Measurements from ENCODE around the gene USPL1.
"Not testable (repeated sequence)": the region's sequence is repeated elsewhere in the genome, so short reads cannot be mapped to it uniquely, and the experiment has no call there.

Gene USPL1

DNA sequence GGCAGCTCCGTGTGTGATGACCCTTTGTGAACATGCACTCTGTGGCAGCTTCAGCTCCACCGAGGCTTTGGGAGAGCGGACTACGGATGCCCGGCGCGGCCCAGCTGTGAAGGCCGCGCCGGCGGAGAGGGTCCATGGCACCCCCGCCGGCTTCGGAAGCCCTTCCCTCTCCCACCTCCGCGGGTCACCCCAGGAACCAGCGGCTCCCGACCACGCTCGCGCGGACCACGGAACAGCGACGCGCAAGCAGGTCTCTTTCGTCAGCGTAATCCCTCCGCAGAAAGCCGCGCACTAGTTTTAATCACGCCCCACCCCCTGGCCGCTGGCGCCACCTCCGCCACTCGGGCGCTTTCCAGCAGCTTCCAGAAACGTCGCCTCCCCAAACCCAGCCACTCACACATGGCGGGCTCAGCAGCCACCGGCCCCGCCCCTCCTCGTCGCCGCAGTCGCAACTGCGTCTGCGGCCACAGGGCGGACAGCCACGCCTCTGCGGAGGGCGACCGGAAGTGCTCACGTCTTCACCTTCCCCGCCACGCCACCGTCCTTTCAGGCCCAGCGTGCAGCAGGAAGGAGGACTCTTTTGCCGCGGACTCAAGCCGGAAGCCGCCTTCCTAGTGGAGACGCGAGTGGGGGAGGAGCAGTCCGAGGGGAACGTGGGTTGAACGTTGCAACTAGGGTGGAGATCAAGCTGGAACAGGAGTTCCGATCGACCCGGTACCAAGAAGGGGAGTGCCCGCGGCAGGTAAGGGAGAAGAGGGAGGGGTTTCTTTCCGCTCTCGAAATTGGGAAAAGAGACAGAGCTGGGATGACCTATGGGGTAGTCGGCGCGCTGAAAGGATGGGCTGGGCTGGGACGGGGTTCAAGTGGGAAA lies at the start of gene USPL1:
Gene USPL1 (plus strand): TSS at position 606 of the 871 bp plus-strand sequence. CDS start 3,221 bp downstream, outside the sequence.
- in situ Hi-C loops (cut with HindIII; ENCODE audit: low sequenced_read_pairs) = no loop called here

DNA sequence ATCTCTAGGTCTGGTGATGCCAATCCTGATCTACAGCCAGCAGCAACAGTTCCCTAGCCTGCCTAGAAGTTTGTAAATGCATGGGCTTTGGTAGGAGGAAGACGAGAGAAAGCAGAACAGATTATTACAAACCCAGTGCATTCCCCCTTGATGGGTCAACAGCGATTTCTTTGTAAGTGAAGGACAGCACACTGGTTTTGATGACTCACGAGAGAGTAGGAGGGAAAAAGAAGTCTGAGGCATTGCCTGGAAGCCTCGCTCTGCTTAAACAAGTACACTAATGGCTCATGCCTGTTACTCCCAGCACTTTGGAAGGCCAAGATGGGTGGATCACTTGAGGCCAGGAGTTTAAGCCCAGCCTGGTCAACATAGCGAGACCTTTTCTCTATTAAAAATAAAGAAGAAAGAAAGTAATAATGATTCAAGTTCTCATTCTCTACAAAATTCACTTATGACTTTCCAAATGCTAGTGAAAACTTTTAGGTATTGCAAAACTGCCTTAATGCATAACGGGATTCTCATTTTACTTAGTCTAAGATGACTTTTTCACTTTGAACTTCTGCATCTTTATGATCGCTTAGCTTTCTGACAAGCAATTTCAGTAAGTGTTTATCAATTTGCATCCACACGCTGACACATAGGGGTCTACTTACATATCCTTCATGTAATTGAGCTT lies 47.7 kb upstream of the USPL1 start:
- in situ Hi-C loops (cut with HindIII; ENCODE audit: low sequenced_read_pairs) = loop anchor here (5.0 kb wide), 1 partner anchor 93 kb away; no protein-coding TSS in a partner anchor

DNA sequence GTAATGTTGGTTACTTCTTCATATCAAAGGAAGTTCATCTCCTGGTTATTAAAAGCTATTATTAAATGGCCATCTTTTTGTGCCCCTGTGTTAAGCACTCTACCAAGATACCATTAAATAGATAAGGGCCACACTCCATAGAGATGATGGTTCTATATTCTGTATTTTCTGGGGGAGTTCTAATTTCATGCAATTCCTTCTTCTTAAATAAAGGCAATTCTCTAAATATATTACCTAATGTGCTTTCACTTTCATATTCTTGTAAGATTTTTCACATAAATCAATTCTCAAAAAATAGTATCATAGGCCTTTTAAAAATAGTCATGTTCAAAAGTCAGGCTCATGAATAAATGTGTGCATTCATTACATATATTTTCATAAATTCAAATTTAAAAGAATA lies 47.0 kb upstream of the USPL1 start:
- in situ Hi-C loops (cut with HindIII; ENCODE audit: low sequenced_read_pairs) = no loop called here

- in situ Hi-C loops (cut with HindIII; ENCODE audit: low sequenced_read_pairs) = no loop called here
Observed at GRCh38 chr13:30572859-30573275, 44.9 kb upstream of the USPL1 start.

DNA sequence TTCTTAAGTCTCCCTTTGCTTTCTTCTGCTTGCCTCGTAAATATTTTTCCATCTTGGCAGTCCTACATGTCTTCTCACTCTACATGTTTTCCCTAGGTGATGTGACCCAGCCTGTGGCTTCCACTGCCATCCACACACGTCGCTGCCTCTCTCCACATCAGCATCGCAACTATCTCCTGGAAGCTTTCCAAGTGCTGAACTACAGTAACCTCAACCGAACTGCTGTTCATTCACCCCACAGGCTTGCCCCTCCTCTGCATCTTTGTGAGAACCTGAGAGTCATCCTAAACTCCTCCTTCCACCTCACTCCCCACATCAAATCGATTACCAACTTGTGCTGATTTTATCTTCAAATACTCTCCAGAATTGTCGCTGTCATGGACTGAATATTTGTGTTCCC lies 41.2 kb upstream of the USPL1 start:
- in situ Hi-C loops (cut with HindIII; ENCODE audit: low sequenced_read_pairs) = no loop called here

- in situ Hi-C loops (cut with HindIII; ENCODE audit: low sequenced_read_pairs) = no loop called here
Observed at GRCh38 chr13:30577401-30577852, 40.3 kb upstream of the USPL1 start.

DNA sequence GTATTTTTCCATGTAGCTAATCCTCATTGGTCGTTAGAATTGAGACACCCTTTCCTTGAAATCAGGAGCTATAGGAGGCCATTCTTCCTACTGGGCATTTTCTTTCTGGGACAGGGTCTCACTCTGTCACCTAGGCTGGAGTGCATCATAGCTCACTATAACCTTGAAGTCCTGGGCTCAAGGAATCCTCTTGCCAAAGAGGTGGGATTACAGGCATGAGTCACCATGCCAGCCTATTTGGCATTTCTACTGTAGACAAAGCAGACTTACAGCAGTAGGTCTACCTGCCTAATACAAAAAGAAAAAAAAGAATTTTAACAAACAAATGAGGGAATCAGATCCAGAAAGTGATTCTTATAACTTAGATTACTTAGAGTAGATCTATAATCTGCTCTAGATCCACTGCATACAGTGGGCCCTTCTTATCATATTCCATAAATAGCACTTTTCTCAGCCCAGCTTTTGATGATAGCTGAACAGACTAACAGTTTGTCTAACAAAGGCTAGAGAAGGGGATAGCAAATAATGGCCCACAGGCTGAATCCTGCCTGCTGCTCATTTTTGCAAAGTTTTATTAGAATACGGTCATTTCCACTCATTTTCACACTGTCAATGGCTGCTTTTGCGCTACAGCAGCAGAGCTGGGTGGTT lies 36.7 kb upstream of the USPL1 start:
- in situ Hi-C loops (cut with HindIII; ENCODE audit: low sequenced_read_pairs) = no loop called here

DNA sequence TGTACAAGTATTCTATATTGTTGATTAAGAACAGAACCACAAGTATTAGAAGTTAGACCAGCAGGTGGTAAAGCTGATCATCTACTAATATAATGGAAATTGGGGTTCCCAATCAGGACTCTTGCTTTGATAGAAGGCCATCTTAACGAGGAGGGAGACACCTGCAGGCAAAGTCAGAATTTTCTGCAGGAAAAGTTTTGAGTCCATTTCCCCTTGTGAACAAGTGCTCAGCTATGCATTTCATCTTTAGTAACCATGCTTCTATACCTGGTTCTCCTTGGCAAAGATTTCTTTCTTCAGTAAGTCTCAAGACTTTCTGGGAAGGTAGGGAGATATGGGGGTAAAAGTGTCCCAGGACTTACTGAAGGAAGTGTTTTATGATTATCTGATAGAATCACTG lies 36.1 kb upstream of the USPL1 start:
- in situ Hi-C loops (cut with HindIII; ENCODE audit: low sequenced_read_pairs) = no loop called here

- in situ Hi-C loops (cut with HindIII; ENCODE audit: low sequenced_read_pairs) = no loop called here
Observed at GRCh38 chr13:30584051-30584731, 33.5 kb upstream of the USPL1 start.

DNA sequence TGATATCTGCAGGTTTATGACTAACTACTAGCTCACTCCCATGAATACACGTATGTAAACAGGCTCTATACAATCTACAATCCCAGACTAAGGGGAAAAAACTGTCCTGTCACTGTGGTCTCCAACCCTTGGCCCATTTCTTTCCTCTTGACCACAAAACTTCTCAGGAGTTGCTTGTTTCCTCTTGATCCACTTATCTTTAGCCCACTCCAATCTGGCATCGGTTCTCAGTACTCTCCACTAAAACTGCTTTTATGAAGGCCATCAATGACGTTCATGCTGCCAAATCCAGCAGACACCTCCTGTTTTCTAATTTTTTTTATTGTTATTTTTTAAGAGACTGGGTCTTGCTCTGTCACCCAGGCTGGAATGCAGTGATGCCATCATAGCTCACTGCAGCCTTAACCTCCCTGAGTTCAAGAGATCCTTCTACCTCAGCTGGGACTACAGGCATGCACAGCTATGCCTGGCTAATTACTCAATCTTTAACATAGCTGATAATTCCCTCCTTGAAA lies 31.9 kb upstream of the USPL1 start:
- in situ Hi-C loops (cut with HindIII; ENCODE audit: low sequenced_read_pairs) = no loop called here

GRCh38 chr13:30587231-30587630 lies 30.5 kb upstream of the USPL1 start:
- in situ Hi-C loops (cut with HindIII; ENCODE audit: low sequenced_read_pairs) = no loop called here

DNA sequence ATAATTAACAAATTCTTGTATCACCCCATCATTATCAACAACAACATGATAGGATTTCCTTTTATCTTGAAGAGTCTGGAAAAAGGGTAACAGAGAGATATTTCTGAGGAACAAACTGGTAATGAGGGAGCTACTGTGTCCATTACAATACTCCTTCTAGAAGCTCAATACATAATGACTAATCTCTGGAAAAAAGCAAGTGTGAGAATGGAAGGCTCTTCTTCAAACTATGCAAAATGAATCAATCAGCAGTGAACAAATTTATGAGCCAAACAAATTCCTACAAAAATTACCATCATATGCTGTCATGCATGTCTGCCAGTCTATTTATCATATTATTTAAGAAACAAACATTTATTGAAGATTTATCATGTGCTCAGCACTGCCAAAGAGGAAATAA lies 30.0 kb upstream of the USPL1 start:
- in situ Hi-C loops (cut with HindIII; ENCODE audit: low sequenced_read_pairs) = no loop called here

- in situ Hi-C loops (cut with HindIII; ENCODE audit: low sequenced_read_pairs) = no loop called here
Observed at GRCh38 chr13:30593001-30593400, 24.7 kb upstream of the USPL1 start.

- in situ Hi-C loops (cut with HindIII; ENCODE audit: low sequenced_read_pairs) = no loop called here
Observed at GRCh38 chr13:30600496-30600895, 17.2 kb upstream of the USPL1 start.

DNA sequence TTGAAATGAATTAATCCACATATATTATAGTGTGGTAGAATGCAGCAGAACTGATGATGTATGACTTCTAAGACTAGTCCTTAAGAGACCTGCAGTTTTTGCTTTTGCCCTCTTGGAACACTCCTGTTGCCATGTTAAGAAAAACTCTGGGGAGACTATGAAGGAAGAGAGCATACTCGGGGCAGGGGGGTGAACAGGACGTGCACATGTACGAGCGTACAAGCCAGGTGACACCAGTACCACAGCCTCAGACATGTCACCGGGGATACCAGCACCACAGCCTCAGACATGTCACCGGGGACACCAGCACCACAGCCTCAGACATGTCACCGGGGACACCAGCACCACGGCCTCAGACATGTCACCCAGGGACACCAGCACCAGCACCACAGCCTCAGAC lies 15.9 kb upstream of the USPL1 start:
- in situ Hi-C loops (cut with HindIII; ENCODE audit: low sequenced_read_pairs) = no loop called here

DNA sequence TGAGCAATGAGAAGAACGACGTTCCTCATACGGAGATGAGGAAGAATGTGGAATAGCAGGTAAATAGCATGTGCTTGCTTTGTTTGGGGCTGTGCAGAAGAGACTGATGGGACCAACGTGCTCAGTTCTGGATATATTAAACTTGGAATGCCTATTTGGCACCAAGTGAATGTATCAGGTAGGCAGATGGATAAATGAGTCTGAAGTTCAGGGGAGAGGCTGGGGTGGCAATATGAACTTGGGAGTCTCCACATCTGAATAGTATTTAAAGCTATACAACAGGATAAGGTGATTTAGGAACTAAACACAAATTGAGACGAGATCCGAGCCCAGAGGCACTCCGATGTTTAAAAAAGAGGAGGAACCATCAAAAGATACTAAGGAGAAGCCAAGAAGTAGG lies 12.7 kb upstream of the USPL1 start:
- in situ Hi-C loops (cut with HindIII; ENCODE audit: low sequenced_read_pairs) = no loop called here

DNA sequence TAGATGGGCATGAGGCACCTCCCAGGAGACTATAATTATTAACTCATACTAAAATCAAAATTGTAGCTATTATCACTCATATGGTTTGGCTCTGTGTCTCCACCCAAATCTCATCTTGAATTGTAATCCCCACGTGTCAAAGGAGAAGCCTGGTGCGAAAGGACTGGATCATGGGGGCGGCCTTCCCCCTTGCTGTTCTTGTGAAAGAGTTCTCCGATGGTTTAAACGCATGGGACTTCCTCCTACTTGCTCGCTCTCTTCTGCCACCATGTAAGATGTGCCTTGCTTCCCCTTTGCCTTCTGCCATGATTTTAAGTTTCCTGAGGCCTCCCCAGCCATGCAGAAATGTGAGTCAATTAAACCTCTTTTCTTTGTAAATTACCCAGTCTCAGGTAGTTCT lies 10.5 kb upstream of the USPL1 start:
- in situ Hi-C loops (cut with HindIII; ENCODE audit: low sequenced_read_pairs) = not testable (repeated sequence)

GRCh38 chr13:30607908-30608307 lies 9.8 kb upstream of the USPL1 start:
- in situ Hi-C loops (cut with HindIII; ENCODE audit: low sequenced_read_pairs) = no loop called here

DNA sequence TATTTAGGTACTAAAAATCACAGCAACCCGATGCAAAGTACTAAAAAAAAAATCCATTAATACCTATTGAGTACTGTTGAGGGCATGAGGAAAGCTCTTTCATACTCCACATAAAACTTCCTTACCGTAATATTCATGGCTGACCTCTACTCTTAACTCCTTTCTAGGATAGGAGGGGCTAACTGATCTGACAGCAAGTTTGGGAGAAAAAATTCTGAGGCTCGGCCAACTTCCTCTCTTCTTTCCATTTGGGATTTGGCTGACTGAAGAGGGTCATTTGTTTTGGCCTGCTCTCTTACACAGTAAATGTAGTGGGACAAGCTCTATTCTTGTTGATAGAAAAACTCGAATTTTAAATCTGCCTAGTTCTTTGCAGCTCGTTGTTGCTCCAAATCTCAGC lies 9.4 kb upstream of the USPL1 start:
- in situ Hi-C loops (cut with HindIII; ENCODE audit: low sequenced_read_pairs) = no loop called here

DNA sequence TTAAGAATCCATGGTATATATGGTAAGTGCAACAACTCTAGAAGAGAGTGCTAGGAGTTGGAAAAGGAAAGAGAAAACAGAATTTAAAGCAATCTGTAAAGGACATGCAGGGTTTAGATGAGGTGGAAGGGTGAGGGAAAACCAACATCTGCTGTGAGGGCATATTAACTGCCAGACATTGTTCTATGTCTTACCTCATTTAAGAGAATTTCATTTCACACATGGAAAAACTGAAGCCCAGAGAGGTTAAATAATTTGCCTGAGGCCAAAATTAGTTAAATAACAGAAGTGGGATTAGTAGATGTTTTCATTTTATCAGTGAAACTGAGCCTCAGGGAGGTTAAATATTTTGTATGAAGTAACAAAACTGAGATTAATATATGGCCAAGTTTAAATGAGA lies 7.4 kb upstream of the USPL1 start:
- in situ Hi-C loops (cut with HindIII; ENCODE audit: low sequenced_read_pairs) = no loop called here

DNA sequence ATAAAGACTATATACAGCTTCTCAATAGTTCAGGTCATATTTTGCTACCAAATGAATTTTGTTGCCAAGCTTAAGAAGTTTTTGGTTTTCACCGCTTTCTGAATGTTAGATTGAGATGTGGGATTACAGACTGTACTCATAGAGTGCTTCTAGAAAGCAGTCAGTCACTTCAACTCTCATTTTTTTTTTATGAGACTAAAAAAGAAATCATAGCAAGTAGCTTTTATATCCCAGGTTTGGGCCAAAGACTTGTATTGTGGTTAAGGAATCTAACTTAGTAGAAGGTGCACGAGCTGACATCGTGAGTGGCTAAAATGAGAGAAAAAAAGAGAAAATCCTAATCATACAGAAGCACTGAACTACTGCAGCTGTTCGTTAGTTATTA lies 2.2 kb upstream of the USPL1 start:
- in situ Hi-C loops (cut with HindIII; ENCODE audit: low sequenced_read_pairs) = no loop called here
